Measurements from ENCODE around the gene BANF1.

BANF1 gene

GRCh38 chr11:66001942-66002647, at the start of gene BANF1, which contains the start of gene EIF1AD:
Gene BANF1 (plus strand): TSS chr11:66002503. CDS start chr11:66003251, 748 bp downstream.
Gene EIF1AD (minus strand): TSS chr11:66002157. CDS start chr11:66000389, 1,768 bp downstream.
- DNase-seq: peak; percentile 97 to 99

GRCh38 chr11:65953471-65953870, 48.8 kb upstream of the BANF1 start:
- DNase-seq: no peak

- DNase-seq: no peak
Observed at GRCh38 chr11:65954771-65955170, 47.5 kb upstream of the BANF1 start.

GRCh38 chr11:65958291-65958690, 44.0 kb upstream of the BANF1 start:
- DNase-seq: no peak

- no peak for DNase-seq
Observed at GRCh38 chr11:65958774-65959420, 43.4 kb upstream of the BANF1 start.

GRCh38 chr11:65960824-65961266, 41.5 kb upstream of the BANF1 start:
- DNase-seq: no peak

- DNase-seq: peak; percentile 96 to 97
Observed at GRCh38 chr11:65961267-65962140, 40.8 kb upstream of the BANF1 start, which contains the start of gene SART1. Gene SART1 (plus strand): TSS chr11:65961734. CDS start chr11:65961781, 47 bp downstream.

- DNase-seq: no peak
Observed at GRCh38 chr11:65962141-65962564, 40.1 kb upstream of the BANF1 start.

- no peak for DNase-seq
Observed at GRCh38 chr11:65964906-65965305, 37.4 kb upstream of the BANF1 start.

- DNase-seq: no peak
Observed at GRCh38 chr11:65965986-65966762, 36.1 kb upstream of the BANF1 start.

- DNase-seq: no peak
Observed at GRCh38 chr11:65967329-65967934, 34.9 kb upstream of the BANF1 start.

- no peak for DNase-seq
Observed at GRCh38 chr11:65968600-65969482, 33.5 kb upstream of the BANF1 start.

GRCh38 chr11:65972116-65972515, 30.2 kb upstream of the BANF1 start:
- no peak for DNase-seq

GRCh38 chr11:65973439-65974110, 28.7 kb upstream of the BANF1 start:
- no peak for DNase-seq

- no peak for DNase-seq
Observed at GRCh38 chr11:65975771-65976170, 26.5 kb upstream of the BANF1 start.

GRCh38 chr11:65976216-65977176, 25.8 kb upstream of the BANF1 start:
- DNase-seq: no peak

- no peak for DNase-seq
Observed at GRCh38 chr11:65977621-65978390, 24.5 kb upstream of the BANF1 start.

Measured in activated T-cell treated with anti-CD3 and anti-CD28 coated beads, Interleukin-2, amount 50 U/mL, for 48 hours (primary cell).